K562 (cell line): Measurements from ENCODE around the gene MXRA7. TPM values are rescaled to one million over a fixed set of nuclear protein-coding genes. Genes with fewer than 3 reads are reported as not detected.
"Not testable (repeated sequence)": the region's sequence is repeated elsewhere in the genome, so short reads cannot be mapped to it uniquely, and the experiment has no call there.

Experiments used
- CBFA2T2 ChIP-seq: fragments of 450-650 bp; conservative IDR thresholded peaks from 2 replicates; pipeline ENCODE4 v1.6.1; 2017; ENCODE audit warnings: mild to moderate bottlenecking
- CBFA2T3 ChIP-seq: fragments of 450-650 bp; IDR thresholded peaks from 2 replicates; pipeline ENCODE4 v1.6.1; 2017
- CXXC5 ChIP-seq: fragments of 250-450 bp; sonication (Bioruptor Pico); IDR thresholded peaks from 2 replicates; pipeline ENCODE4 v1.8.0; 2022; ENCODE audit warnings: inconsistent platforms, mild to moderate bottlenecking, moderate library complexity
- FOXK2 ChIP-seq, 2 experiments: fragments of 450-650 bp; IDR thresholded peaks in 1 of 2; conservative IDR thresholded peaks in 1 of 2; 2 replicates each; pipeline ENCODE4 v1.6.1; 2016; ENCODE audit warnings: low read depth in 2 of 2, mild to moderate bottlenecking in 1 of 2
- ID3 ChIP-seq, 2 experiments: fragments of 250-450 bp in 1 of 2; fragments of 450-650 bp in 1 of 2; sonication (Bioruptor Pico) in 1 of 2; IDR thresholded peaks; 2 replicates each; pipeline versions ENCODE4 v1.6.1 to v1.8.0; 2016 to 2021; ENCODE audit warnings: mild to moderate bottlenecking in 2 of 2, moderate library complexity in 2 of 2, missing compliant biosample characterization in 1 of 2, missing genetic modification characterization in 1 of 2
- KDM1A ChIP-seq, 2 experiments: fragments of 450-650 bp; IDR thresholded peaks; 2 replicates each; pipeline ENCODE4 v1.6.1; 2016; ENCODE audit warnings: mild to moderate bottlenecking in 2 of 2
- MGA ChIP-seq: fragments of 450-650 bp; IDR thresholded peaks from 2 replicates; pipeline ENCODE4 v1.6.1; 2016; ENCODE audit warnings: mild to moderate bottlenecking, moderate library complexity
- MNT ChIP-seq, 2 experiments: fragments of 450-650 bp; conservative IDR thresholded peaks; 2 replicates each; pipeline ENCODE4 v1.6.1; 2017; ENCODE audit warnings: mild to moderate bottlenecking in 2 of 2, moderate library complexity in 2 of 2
- RBFOX2 ChIP-seq: fragments of 200-400 bp; formaldehyde crosslinking; IDR thresholded peaks from 2 replicates; pipeline ENCODE4 v1.6.1; 2017; ENCODE audit warnings: low read depth, mild to moderate bottlenecking, low read length, moderate library complexity
- SOX6 ChIP-seq: fragments of 450-650 bp; IDR thresholded peaks from 2 replicates; pipeline ENCODE4 v1.6.1; 2014; ENCODE audit warnings: mild to moderate bottlenecking
- ZBTB34 ChIP-seq: fragments of 250-450 bp; sonication (Bioruptor Pico); IDR thresholded peaks from 2 replicates; pipeline ENCODE4 v1.8.0; 2021; ENCODE audit warnings: mild to moderate bottlenecking, moderate library complexity
- polyA plus RNA-seq, 8 experiments: library from polyadenylated mRNA; depleted of rRNA in 4 of 8; stranded (reverse) in 5 of 8; unstranded in 3 of 8; fragments of >200 nt; fragmentation: Nextera tagmentation in 2 of 8; fragmentation: Illumina TruSeq in 1 of 8; extraction: Ambion mirVana in 2 of 8; extraction: Trizol in 1 of 8; gene quantifications; 2 replicates each; pipeline versions ENCODE4 v1.2.1 to v1.2.3, GENCODE V29; 2011 to 2014; ENCODE audit warnings: inconsistent platforms in 1 of 8, missing spikeins in 1 of 8
- total RNA-seq, 7 experiments: library from RNA; depleted of rRNA in 6 of 7; stranded (reverse); fragments of >200 nt in 6 of 7; fragmentation: Illumina TruSeq in 2 of 7; extraction: Trizol in 2 of 7; gene quantifications; 2 replicates each; pipeline versions ENCODE4 v1.2.1 to v1.2.3, GENCODE V29; 2011 to 2021; ENCODE audit warnings: low replicate concordance in 1 of 7

The MXRA7 gene
- total and polyA plus RNA-seq, 9 of the 15 experiments (the other 6 are each of a cell fraction or from before 2014, with no cell fraction given): 2.6 to 38.4 (median 14.3) TPM

GRCh38 chr17:76636486-76637206, 74.1 kb downstream of the MXRA7 start (continued):
- peak; percentile 35 for TF ChIP-seq MGA
- not testable (repeated sequence) for TF ChIP-seq ID3 (CRISPR knock-in tag; IDR thresholded peaks at IDR 0.05)
- peak; percentile 63; the same call in 1 of the 2 replicates for TF ChIP-seq ID3 (tag; IDR thresholded peaks at IDR 0.05)
- TF ChIP-seq RBFOX2: peak; percentile 39; the same call in 1 of the 2 replicates
- peak; percentile 81 for TF ChIP-seq CBFA2T3
- 0 out of 4 replicates have a peak, but pooled peaks of 1 of the 2 experiments have one; percentile 9 for TF ChIP-seq FOXK2 (conservative IDR thresholded peaks at IDR 0.05 in 1 of 2, IDR thresholded peaks at IDR 0.05 in 1 of 2; ENCODE audit: low read depth in 2 of 2)
- TF ChIP-seq ZBTB34 (CRISPR knock-in tag): 0 out of 2 replicates have a peak, but pooled peaks have one; percentile 9
- TF ChIP-seq CBFA2T2: peak; percentile 70
- peak; percentile 46; the same call in 1 of the 2 replicates for TF ChIP-seq SOX6
- peak; percentile 50 for TF ChIP-seq CXXC5
- TF ChIP-seq MNT (conservative IDR thresholded peaks at IDR 0.05): peak; percentile 50 to 76
- TF ChIP-seq KDM1A (IDR thresholded peaks at IDR 0.05): peak; percentile 48 to 53; a peak in 2 of 4 replicates
